CD4-positive, alpha-beta T cell (primary cell): Measurements from ENCODE around the gene MTHFD2L. TPM values are rescaled to one million over a fixed set of nuclear protein-coding genes. Genes with fewer than 3 reads are reported as not detected.

Experiments
- ATAC-seq: fragments of 200-7000 bp; cut with Tn5 transposase; one replicate; pipeline ENCODE4 v1.10.0; 2022; ENCODE audit warnings: mild to moderate bottlenecking; ENCODE audit not compliant: poor library complexity
- CTCF ChIA-PET: fragments of 350-600 bp; sonication (Branson Sonifier 250); formaldehyde crosslinking; loops from one replicate; lab custom pipeline; 2021; ENCODE audit warnings: antibody characterized with exemption, inconsistent platforms; lab: Charles Lee
- POLR2A ChIA-PET: fragments of 350-600 bp; sonication (Branson Sonifier 250); formaldehyde crosslinking; loops from one replicate; lab custom pipeline; 2021; ENCODE audit warnings: antibody characterized with exemption, inconsistent platforms; lab: Charles Lee
- DNase-seq, 14 experiments: peaks; one replicate each; pipeline ENCODE4 v3.0.0-alpha.2; 2013 to 2020; ENCODE audit warnings: mixed read lengths in 2 of 14
- H3K27ac ChIP-seq, 2 donors: one replicate each; pipeline versions ENCODE4 v1.5.1 to v1.7.0; 2013; ENCODE audit warnings: low read length in 2 of 2, low read depth in 1 of 2, mild to moderate bottlenecking in 1 of 2
- H3K27me3 ChIP-seq, 2 experiments: 1 replicate in 1 of 2; 2 replicates in 1 of 2; pipeline versions ENCODE4 v1.6.1 to v1.7.0; 2013; ENCODE audit warnings: low read length in 2 of 2, control low read depth in 1 of 2, mild to moderate bottlenecking in 1 of 2, moderate library complexity in 1 of 2; ENCODE audit not compliant: insufficient read depth in 2 of 2, control insufficient read depth in 1 of 2
- H3K36me3 ChIP-seq: one replicate; pipeline ENCODE4 v1.6.1; 2013; ENCODE audit warnings: low read length, control low read depth; ENCODE audit not compliant: insufficient read depth
- H3K4me1 ChIP-seq: one replicate; pipeline ENCODE4 v1.6.1; 2013; ENCODE audit warnings: low read length, control low read depth; ENCODE audit not compliant: insufficient read depth
- H3K4me3 ChIP-seq: one replicate; pipeline ENCODE4 v1.5.1; 2013; ENCODE audit warnings: mild to moderate bottlenecking, low read length, moderate library complexity
- H3K9me3 ChIP-seq, 2 experiments: 1 replicate in 1 of 2; 2 replicates in 1 of 2; pipeline versions ENCODE4 v1.6.1 to v1.7.0; 2013; ENCODE audit warnings: low read length in 2 of 2, mild to moderate bottlenecking in 2 of 2, control low read depth in 1 of 2, moderate library complexity in 1 of 2; ENCODE audit not compliant: control insufficient read depth in 1 of 2, insufficient read depth in 1 of 2
- H3K27ac Mint-ChIP-seq: one replicate; pipeline ENCODE4 v1.8.0; 2020; ENCODE audit warnings: mixed read lengths
- H3K27me3 Mint-ChIP-seq: one replicate; pipeline ENCODE4 v1.8.0; 2021; ENCODE audit warnings: mixed read lengths
- H3K36me3 Mint-ChIP-seq: one replicate; pipeline ENCODE4 v1.8.0; 2021; ENCODE audit warnings: low read depth, mixed read lengths
- H3K4me1 Mint-ChIP-seq: one replicate; pipeline ENCODE4 v1.8.0; 2021; ENCODE audit warnings: low read depth, mixed read lengths
- H3K4me3 Mint-ChIP-seq: one replicate; pipeline ENCODE4 v1.8.0; 2020; ENCODE audit warnings: mild to moderate bottlenecking, mixed read lengths
- H3K9me3 Mint-ChIP-seq: one replicate; pipeline ENCODE4 v1.8.0; 2020; ENCODE audit warnings: mixed read lengths
- CTCF ChIP-seq: fragments of 200-600 bp; IDR thresholded peaks from one replicate; pipeline ENCODE4 v1.8.0; 2022; ENCODE audit warnings: antibody characterized with exemption, mild to moderate bottlenecking
- intact Hi-C, 2 experiments: fragments of 100-400 bp; cut with DNase I in 1 of 2; cut with micrococcal nuclease in 1 of 2; formaldehyde crosslinking; loops; one replicate each; pipeline versions ENCODE4 v1.15.1 to v1.9.0; 2023 to 2025; cut with DNase I, micrococcal nuclease
- total RNA-seq, 174 experiments: library from RNA in 2 of 174; stranded (reverse) in 2 of 174; gene quantifications; one replicate each; pipeline ENCODE4 v1.2.3 and lab custom pipeline; 2021 to 2026

Gene MTHFD2L
- total RNA-seq, 2 experiments from 2014 or later = 13.7 to 14.4 TPM

GRCh38 chr4:74309223-74309622 is 151.3 kb downstream of the MTHFD2L start:
- no peak overlapping the region for H3K27ac ChIP-seq
- H3K27me3 ChIP-seq = no peaks in the 10 kb centered on the region
- no peak for TF ChIP-seq CTCF
- ChIA-PET CTCF (no interaction called here), POLR2A (no interaction called here)
- H3K4me1 ChIP-seq = no peaks in the 10 kb centered on the region
- Mint-ChIP-seq H3K4me3 (no peak overlapping the region), H3K27me3 (no peaks in the 10 kb centered on the region), H3K9me3 (no peaks in the 10 kb centered on the region), H3K27ac (no peak overlapping the region), H3K4me1 (peaks cover 23% of the 10 kb centered on the region), H3K36me3 (no peaks in the 10 kb centered on the region)
- H3K4me3 ChIP-seq = no peak overlapping the region
- H3K9me3 ChIP-seq = no peaks in the 10 kb centered on the region
- H3K36me3 ChIP-seq = no peaks in the 10 kb centered on the region
- intact Hi-C loops = no loop called here
- no peak for DNase-seq
- no peak for ATAC-seq

- CTCF ChIA-PET = no interaction called here
Observed at GRCh38 chr4:74311696-74312313, 153.9 kb downstream of the MTHFD2L start.

GRCh38 chr4:74314329-74314728 is 156.4 kb downstream of the MTHFD2L start:
- Histone ChIP-seq H3K9me3 (no peaks in the 10 kb centered on the region), H3K4me1 (no peaks in the 10 kb centered on the region), H3K36me3 (no peaks in the 10 kb centered on the region), H3K27ac (no peak overlapping the region), H3K4me3 (no peak overlapping the region), H3K27me3 (no peaks in the 10 kb centered on the region)
- Mint-ChIP-seq H3K27ac (no peak overlapping the region), H3K4me3 (no peak overlapping the region), H3K27me3 (no peaks in the 10 kb centered on the region), H3K4me1 (peaks cover 7% of the 10 kb centered on the region), H3K9me3 (no peaks in the 10 kb centered on the region), H3K36me3 (no peaks in the 10 kb centered on the region)
- ChIA-PET POLR2A (no interaction called here), CTCF (interaction anchor here (1.4 kb wide), 1 partner anchor 81 kb away, joined by 3 read pairs; no protein-coding TSS in a partner anchor)
- TF ChIP-seq CTCF = no peak
- DNase-seq (no peak), ATAC-seq (no peak)
- intact Hi-C loops = no loop called here

More at GRCh38 chr4:74311696-74312313, 153.9 kb downstream of the MTHFD2L start:
- ATAC-seq (no peak), DNase-seq (peak in 4 of 14 experiments; percentile 36 to 69 (median 58))
- H3K27ac ChIP-seq = no peak overlapping the region
- H3K36me3 ChIP-seq = no peaks in the 10 kb centered on the region
- no peaks in the 10 kb centered on the region for H3K4me1 ChIP-seq
- no peaks in the 10 kb centered on the region for H3K27me3 ChIP-seq
- Mint-ChIP-seq H3K27ac (no peak overlapping the region), H3K4me3 (no peak overlapping the region), H3K4me1 (peaks cover 23% of the 10 kb centered on the region), H3K36me3 (no peaks in the 10 kb centered on the region), H3K27me3 (no peaks in the 10 kb centered on the region), H3K9me3 (no peaks in the 10 kb centered on the region)
- TF ChIP-seq CTCF = peak; percentile 51
- H3K4me3 ChIP-seq = no peak overlapping the region
- POLR2A ChIA-PET = no interaction called here
- no peaks in the 10 kb centered on the region for H3K9me3 ChIP-seq
- intact Hi-C loops = loop anchor here (1.0 to 2.0 kb wide), 3 partner anchors 83 to 123 kb away; no protein-coding TSS in a partner anchor
